HPDE6-E6E7 (cell line): ENCODE measurements around the gene CLCN7.

Experiments used
- DNase-seq: peaks from one replicate; pipeline ENCODE4 v3.0.0; 2011; ENCODE audit warnings: missing footprints; ENCODE audit errors: extremely low spot score

CLCN7 gene

GRCh38 chr16:1503110-1503955 lies 28.5 kb upstream of the CLCN7 start:
- no peak for DNase-seq

GRCh38 chr16:1502092-1503004 lies 27.5 kb upstream of the CLCN7 start:
- no peak for DNase-seq

GRCh38 chr16:1501630-1502029 lies 26.8 kb upstream of the CLCN7 start:
- DNase-seq: no peak

- no peak for DNase-seq
Measured at GRCh38 chr16:1500465-1501150, 25.8 kb upstream of the CLCN7 start.

GRCh38 chr16:1499756-1500464 lies 25.1 kb upstream of the CLCN7 start:
- no peak for DNase-seq

GRCh38 chr16:1498899-1499676 lies 24.3 kb upstream of the CLCN7 start:
- DNase-seq: no peak

- no peak for DNase-seq
Measured at GRCh38 chr16:1497014-1497598, 22.3 kb upstream of the CLCN7 start.

- no peak for DNase-seq
Measured at GRCh38 chr16:1496464-1496863, 21.6 kb upstream of the CLCN7 start.

- DNase-seq: no peak
Measured at GRCh38 chr16:1495889-1496262, 21.0 kb upstream of the CLCN7 start.

- no peak for DNase-seq
Measured at GRCh38 chr16:1495211-1495888, 20.5 kb upstream of the CLCN7 start.

GRCh38 chr16:1494711-1495110 lies 19.9 kb upstream of the CLCN7 start:
- DNase-seq: no peak

- peak; percentile 40 for DNase-seq
Measured at GRCh38 chr16:1494129-1494640, 19.4 kb upstream of the CLCN7 start.

GRCh38 chr16:1493746-1494094 lies 18.9 kb upstream of the CLCN7 start:
- DNase-seq: peak; percentile 11

- DNase-seq: peak; percentile 80
Measured at GRCh38 chr16:1492923-1493745, 18.3 kb upstream of the CLCN7 start, which contains the start of gene TELO2. Gene TELO2, plus strand, starts transcription at chr16:1493360. Its CDS starts 922 bp downstream, at chr16:1494282.

- DNase-seq: no peak
Measured at GRCh38 chr16:1492082-1492922, 17.5 kb upstream of the CLCN7 start.

- no peak for DNase-seq
Measured at GRCh38 chr16:1491327-1491726, 16.5 kb upstream of the CLCN7 start.

- DNase-seq: no peak
Measured at GRCh38 chr16:1489077-1489476, 14.2 kb upstream of the CLCN7 start.

- DNase-seq: no peak
Measured at GRCh38 chr16:1488619-1489018, 13.8 kb upstream of the CLCN7 start, which contains the start of gene PTX4. Gene PTX4, minus strand, starts transcription at chr16:1488944. Its CDS starts 35 bp downstream, at chr16:1488909.
